Ovary (tissue), 9 donors: ENCODE results near the gene AMOTL2. TPM values are rescaled to one million over a fixed set of nuclear protein-coding genes. Genes with fewer than 3 reads are reported as not detected.

Experiments used
- DNase-seq, 5 donors: peaks; one replicate each; pipeline ENCODE4 v3.0.0-alpha.2; 2019 to 2020
- H3K27ac ChIP-seq, 2 donors: fragments of 200-600 bp; one replicate each; pipeline versions ENCODE4 v1.5.1 to v1.8.0; 2019 to 2022
- H3K27me3 ChIP-seq: fragments of 200-600 bp; one replicate; pipeline ENCODE4 v1.8.0; 2022
- H3K36me3 ChIP-seq: fragments of 200-600 bp; sonication (generic); one replicate; pipeline ENCODE4 v1.5.1; 2019
- H3K4me1 ChIP-seq: one replicate; pipeline ENCODE4 v1.8.1; 2013; ENCODE audit warnings: mild to moderate bottlenecking, moderate library complexity; ENCODE audit not compliant: insufficient read depth
- H3K4me3 ChIP-seq: fragments of 200-600 bp; sonication (generic); one replicate; pipeline ENCODE4 v1.5.1; 2017
- H3K9me3 ChIP-seq, 2 donors: fragments of 200-600 bp in 1 of 2; sonication (generic) in 1 of 2; one replicate each; pipeline versions ENCODE4 v1.5.1 to v1.8.1; 2013 to 2019; ENCODE audit warnings: mild to moderate bottlenecking in 1 of 2, moderate library complexity in 1 of 2
- CTCF ChIP-seq, 3 donors: fragments of 450-650 bp in 2 of 3; fragments of 200-600 bp in 1 of 3; IDR thresholded peaks; one replicate each; pipeline versions ENCODE4 v1.5.1 to v1.8.0; 2016 to 2022; ENCODE audit warnings: antibody characterized with exemption in 3 of 3, mild to moderate bottlenecking in 1 of 3
- EP300 ChIP-seq: sonication (generic); formaldehyde crosslinking; IDR thresholded peaks from one replicate; pipeline ENCODE4 v1.6.1; 2017; ENCODE audit warnings: antibody characterized with exemption
- POLR2A ChIP-seq: fragments of 450-650 bp; IDR thresholded peaks from one replicate; pipeline ENCODE4 v1.6.1; 2017; ENCODE audit warnings: antibody characterized with exemption, mild to moderate bottlenecking, moderate library complexity
- WGBS, 3 donors: extraction: QIAGEN DNeasy Blood & Tissue Kit in 1 of 3; methylation state at CpG; one replicate each; pipeline versions ENCODE4 v1.1.5 to v1.1.7; 2013 to 2017; 5-methylcytosine and 5-hydroxymethylcytosine counted together
- intact Hi-C, 4 donors: fragments of 100-400 bp; cut with DNase I; formaldehyde crosslinking; loops; one replicate each; pipeline versions ENCODE4 v1.11.0 to v1.15.1; 2022 to 2023
- polyA plus RNA-seq, 2 donors: library from polyadenylated mRNA; stranded (reverse); fragments of 200-250 nt in 1 of 2; fragments of 350-450 nt in 1 of 2; fragmentation: Illumina TruSeq in 1 of 2; extraction: RNeasy Lipid Tissue Mini Kit (QIAGEN cat#74804) in 1 of 2; gene quantifications; one replicate each; pipeline ENCODE4 v1.2.3, GENCODE V29; 2013 to 2014
- total RNA-seq, 7 donors: library from RNA; depleted of rRNA in 2 of 7; stranded (reverse); fragments of >200 nt in 2 of 7; fragmentation: NEBNext Ultra II Directional in 3 of 7; extraction: Animal tissue kit (Norgen Biotek cat#: 25700) in 3 of 7; gene quantifications; one replicate each; pipeline versions ENCODE4 v1.1.0 to v1.2.4, GENCODE V29; 2016 to 2023
- donor health status: DM: no; HTN: no; CAD: no; lungs with moderate emphysema.
- donor health status: DM: no; HTN: no; CAD: no.
- donor health status: Bipolar disorder and iron deficiency.
- donor health status: DM: yes; HTN: yes; CAD: no.
- donor health status: DM: no; HTN: no; CAD: no.
- donor health status: DM: yes; HTN: yes; CAD: no.

The AMOTL2 gene
- total and polyA plus RNA-seq, 9 donors = 20.5 to 60.4 (median 42.4) TPM

GRCh38 chr3:134392336-134392983 lies 18.2 kb upstream of the AMOTL2 start:
- DNase-seq = no peak
- Histone ChIP-seq H3K9me3 (no peaks in the 10 kb centered on the region), H3K36me3 (no peaks in the 10 kb centered on the region), H3K27ac (no peak overlapping the region), H3K4me3 (no peak overlapping the region), H3K4me1 (no peaks in the 10 kb centered on the region), H3K27me3 (no peaks in the 10 kb centered on the region)
- intact Hi-C loops = no loop called here
- 7 to 18% (median 17%) methylated on average over 1 of the region's 1 CpG for WGBS, 3 donors
- no peak for TF ChIP-seq EP300
- TF ChIP-seq CTCF (IDR thresholded peaks at IDR 0.05) = no peak
- no peak for TF ChIP-seq POLR2A

- 91 to 96% (median 92%) methylated on average over 1 of the region's 1 CpG for WGBS, 3 donors
- DNase-seq = no peak
- intact Hi-C loops = no loop called here
Measured at GRCh38 chr3:134389865-134390264, 15.6 kb upstream of the AMOTL2 start.

GRCh38 chr3:134388788-134389485 lies 14.7 kb upstream of the AMOTL2 start:
- TF ChIP-seq EP300 (no peak), CTCF (IDR thresholded peaks at IDR 0.05) (no peak), POLR2A (no peak)
- Histone ChIP-seq H3K4me3 (no peak overlapping the region), H3K9me3 (no peaks in the 10 kb centered on the region), H3K27me3 (no peaks in the 10 kb centered on the region), H3K36me3 (no peaks in the 10 kb centered on the region), H3K27ac (no peak overlapping the region), H3K4me1 (no peaks in the 10 kb centered on the region)
- intact Hi-C loops = no loop called here
- WGBS, 3 donors = 69 to 77% (median 70%) methylated on average over 10 of the region's 10 CpGs
- no peak for DNase-seq

More at GRCh38 chr3:134389865-134390264, 15.6 kb upstream of the AMOTL2 start:
- H3K27me3 ChIP-seq = no peaks in the 10 kb centered on the region
- H3K27ac ChIP-seq = no peak overlapping the region
- H3K9me3 ChIP-seq = no peaks in the 10 kb centered on the region
- H3K4me3 ChIP-seq = no peak overlapping the region
- no peaks in the 10 kb centered on the region for H3K4me1 ChIP-seq
- TF ChIP-seq CTCF (IDR thresholded peaks at IDR 0.05) (no peak), EP300 (no peak), POLR2A (no peak)
- H3K36me3 ChIP-seq = no peaks in the 10 kb centered on the region

GRCh38 chr3:134388292-134388691 lies 14.0 kb upstream of the AMOTL2 start:
- no peak for DNase-seq
- H3K4me1 ChIP-seq = no peaks in the 10 kb centered on the region

More at GRCh38 chr3:134388292-134388691, 14.0 kb upstream of the AMOTL2 start:
- intact Hi-C loops = no loop called here
- H3K27ac ChIP-seq = no peak overlapping the region
- WGBS, 3 donors = 63 to 73% (median 70%) methylated on average over 1 of the region's 1 CpG
- TF ChIP-seq CTCF (IDR thresholded peaks at IDR 0.05) = no peak
- TF ChIP-seq POLR2A = no peak
- no peak for TF ChIP-seq EP300
- no peaks in the 10 kb centered on the region for H3K27me3 ChIP-seq
- H3K36me3 ChIP-seq = no peaks in the 10 kb centered on the region
- H3K9me3 ChIP-seq = no peaks in the 10 kb centered on the region
- no peak overlapping the region for H3K4me3 ChIP-seq
